HepG2 (cell line): Measurements from ENCODE around the gene CTPS2. TPM values are rescaled to one million over a fixed set of nuclear protein-coding genes. Genes with fewer than 3 reads are reported as not detected.

Experiments used
- ATAC-seq: fragments of 200-7000 bp; cut with Tn5 transposase; 3 replicates; pipeline ENCODE4 v1.9.1; 2020; ENCODE audit warnings: mild to moderate bottlenecking, moderate library complexity
- BruUV-seq: library from RNA; stranded (reverse); fragments of 400-500 nt; replicated peaks from 2 replicates; lab custom pipeline; 2021; lab: Mats Ljungman, UMichigan
- CTCF ChIA-PET: fragments of 300-600 bp; formaldehyde crosslinking; extraction: SDS; loops from one replicate; lab custom pipeline; 2021; ENCODE audit warnings: low total read pairs, inconsistent platforms, low intra/inter-chr PET ratio; lab: Yijun Ruan, JAX
- POLR2A ChIA-PET: fragments of 350-600 bp; sonication (Branson Sonifier 250); formaldehyde crosslinking; loops from one replicate; lab custom pipeline; 2020; ENCODE audit warnings: antibody characterized with exemption, inconsistent platforms; lab: Yijun Ruan, JAX
- DNase-seq: peaks from one replicate; pipeline ENCODE4 v3.0.0-alpha.2; 2015; ENCODE audit warnings: low spot score
- FAIRE-seq: peaks from 3 replicates; lab custom pipeline; 2011; peaks lifted over from hg19 to GRCh38; lab: Jason Lieb, UNC
- H2AFZ ChIP-seq: one replicate; pipeline ENCODE4 v1.6.1; 2011; ENCODE audit warnings: low read length, inconsistent platforms
- H3K27ac ChIP-seq: fragments of 300-600 bp; 3 replicates; pipeline ENCODE4 v1.8.0; 2011; ENCODE audit warnings: mixed run types, mild to moderate bottlenecking, mixed read lengths, low read length, inconsistent platforms; ENCODE audit not compliant: insufficient read depth; ENCODE audit errors: extremely low read length
- H3K27me3 ChIP-seq, 2 experiments: fragments of 200-600 bp in 1 of 2; 2 replicates in 1 of 2; 3 replicates in 1 of 2; pipeline versions ENCODE4 v1.6.0 to v1.8.0; 2011; ENCODE audit warnings: low read length in 2 of 2, mild to moderate bottlenecking in 2 of 2, moderate library complexity in 2 of 2, inconsistent platforms in 1 of 2; ENCODE audit not compliant: insufficient read depth in 2 of 2, control insufficient read depth in 1 of 2
- H3K36me3 ChIP-seq, 2 experiments: fragments of 200-600 bp in 1 of 2; replicated peaks in 1 of 2; 2 replicates in 1 of 2; 3 replicates in 1 of 2; pipeline versions ENCODE4 v1.5.1 to v1.8.0; 2011; ENCODE audit warnings: low read length in 2 of 2, inconsistent platforms in 1 of 2; ENCODE audit not compliant: insufficient read depth in 2 of 2, control insufficient read depth in 1 of 2
- H3K4me1 ChIP-seq: 2 replicates; pipeline ENCODE4 v1.5.1; 2012; ENCODE audit warnings: low read length, inconsistent platforms; ENCODE audit not compliant: insufficient read depth
- H3K4me2 ChIP-seq: 2 replicates; pipeline ENCODE4 v1.6.0; 2011; ENCODE audit warnings: low read depth, low read length, inconsistent platforms
- H3K4me3 ChIP-seq, 3 experiments: fragments of 200-600 bp in 1 of 3; sonication (generic), shearing (Covaris generic) in 1 of 3; replicated peaks in 1 of 3; 2 replicates each; pipeline ENCODE4 v1.5.1; 2011 to 2016; ENCODE audit warnings: low read length in 3 of 3, inconsistent platforms in 2 of 3, low read depth in 2 of 3, mild to moderate bottlenecking in 2 of 3, control low read depth in 1 of 3, mixed read lengths in 1 of 3; ENCODE audit not compliant: insufficient read depth in 1 of 3
- H3K79me2 ChIP-seq: one replicate; pipeline ENCODE4 v1.6.1; 2011; ENCODE audit warnings: low read length, inconsistent platforms; ENCODE audit not compliant: insufficient read depth
- H3K9ac ChIP-seq: 2 replicates; pipeline ENCODE4 v1.6.0; 2011; ENCODE audit warnings: mild to moderate bottlenecking, low read depth, low read length, inconsistent platforms; ENCODE audit not compliant: insufficient read depth
- H3K9me3 ChIP-seq: 2 replicates; pipeline ENCODE4 v1.5.1; 2012; ENCODE audit warnings: mild to moderate bottlenecking, low read length
- H4K20me1 ChIP-seq: 2 replicates; pipeline ENCODE4 v1.6.0; 2011; ENCODE audit warnings: inconsistent platforms, mild to moderate bottlenecking, low read length, moderate library complexity; ENCODE audit not compliant: insufficient read depth
- CREM ChIP-seq, 2 experiments: sonication (generic) in 1 of 2; formaldehyde crosslinking in 1 of 2; IDR thresholded peaks; 2 replicates each; pipeline versions ENCODE4 v1.4.0 to v1.6.1; 2016 to 2020; ENCODE audit warnings: antibody characterized with exemption in 1 of 2, mild to moderate bottlenecking in 1 of 2, missing genetic modification reagents in 1 of 2
- MIXL1 ChIP-seq: IDR thresholded peaks from 2 replicates; pipeline ENCODE4 v1.6.1; 2016
- SIN3A ChIP-seq: IDR thresholded peaks from 2 replicates; pipeline ENCODE4 v1.6.1; 2011; ENCODE audit warnings: low read depth, mild to moderate bottlenecking, control low read depth, low read length, borderline replicate concordance
- TMF1 ChIP-seq: sonication (generic); formaldehyde crosslinking; IDR thresholded peaks from 2 replicates; pipeline ENCODE4 v1.8.1; 2022; ENCODE audit warnings: low read depth, missing genetic modification reagents
- ZBTB26 ChIP-seq: IDR thresholded peaks from 2 replicates; pipeline ENCODE4 v1.6.1; 2016; ENCODE audit warnings: missing compliant biosample characterization, missing genetic modification reagents, borderline replicate concordance
- ZFP37 ChIP-seq: sonication (generic); formaldehyde crosslinking; IDR thresholded peaks from 2 replicates; pipeline ENCODE4 v1.4.0; 2020; ENCODE audit warnings: missing genetic modification reagents, borderline replicate concordance
- ZNF597 ChIP-seq: sonication (generic); formaldehyde crosslinking; IDR thresholded peaks from 2 replicates; pipeline ENCODE4 v1.5.0; 2020; ENCODE audit warnings: missing genetic modification reagents
- ZNF740 ChIP-seq: sonication (generic); formaldehyde crosslinking; IDR thresholded peaks from 2 replicates; pipeline ENCODE4 v1.4.0; 2020; ENCODE audit warnings: missing genetic modification reagents
- WGBS: methylation state at CpG from one replicate; pipeline ENCODE4 v1.1.6; 2017; ENCODE audit warnings: low lambda C conversion rate; 5-methylcytosine and 5-hydroxymethylcytosine counted together
- in situ Hi-C: cut with HindIII; loops from 2 replicates; pipeline ENCODE4 v1.10.0; 2017; ENCODE audit warnings: low pct_unique_long_range_greater_than_20kb; ENCODE audit not compliant: extremely low pct_ligation_motif_present
- intact Hi-C: fragments of 100-400 bp; cut with micrococcal nuclease; formaldehyde crosslinking; loops from one replicate; pipeline ENCODE4 v1.10.0; 2022; ENCODE audit not compliant: unreplicated experiment
- polyA plus RNA-seq, 8 experiments: library from polyadenylated mRNA; depleted of rRNA in 3 of 8; stranded (reverse) in 7 of 8; unstranded in 1 of 8; fragments of >200 nt; fragmentation: Illumina TruSeq in 4 of 8; extraction: Trizol in 4 of 8; gene quantifications; 2 replicates each; pipeline versions ENCODE4 v1.2.1 to v1.2.3, GENCODE V29; 2011 to 2016; ENCODE audit warnings: low read depth in 4 of 8, missing spikeins in 1 of 8, mixed read lengths in 1 of 8; ENCODE audit not compliant: insufficient read depth in 1 of 8
- total RNA-seq, 5 experiments: library from RNA; depleted of rRNA; stranded (reverse); fragments of >200 nt; fragmentation: Illumina TruSeq; extraction: Trizol; gene quantifications; 2 replicates each; pipeline ENCODE4 v1.2.3, GENCODE V29; 2016; ENCODE audit warnings: low read depth in 1 of 5

CTPS2 gene
- total and polyA plus RNA-seq, 2 of the 13 experiments (the other 11 are each of a cell fraction or from before 2014, with no cell fraction given), result 10.3 to 26.1 TPM

- Histone ChIP-seq H3K27ac (no peak overlapping the region), H4K20me1 (peaks cover 5% of the 10 kb centered on the region; the same call in 1 of the 2 replicates), H3K27me3 (no peaks in the 10 kb centered on the region), H3K4me1 (peaks cover 18% of the 10 kb centered on the region), H3K36me3 (peaks cover 0 to 13% of the 10 kb centered on the region in 2 experiments; a peak in 2 of 5 replicates), H3K9ac (no peak overlapping the region), H3K4me2 (peak overlapping the region; percentile 53), H3K79me2 (no peaks in the 10 kb centered on the region), H3K4me3 (no peak overlapping the region), H2AFZ (no peak overlapping the region), H3K9me3 (no peaks in the 10 kb centered on the region)
- 0% methylated on average over 1 of the region's 5 CpGs for WGBS
- in situ Hi-C loops (no loop called here), intact Hi-C loops (loop anchor here (1.0 kb wide), 1 partner anchor 25 kb away; no protein-coding TSS in a partner anchor)
- CTCF ChIA-PET, result no interaction called here
- DNase-seq (no peak), ATAC-seq (peak; percentile 74), FAIRE-seq (no peak)
- POLR2A ChIA-PET, result interaction anchor here (2.0 to 4.9 kb wide), 3 partner anchors 25 to 33 kb away, joined by 6 to 28 read pairs (median 22); partner anchors contain the start of genes CTPS2 and SYAP1
- BruUV-seq, result no TSS peak
- TF ChIP-seq ZFP37 (CRISPR knock-in tag), result no peak
- no peak for TF ChIP-seq TMF1 (CRISPR knock-in tag)
- no peak for TF ChIP-seq ZBTB26 (CRISPR knock-in tag)
- no peak for TF ChIP-seq ZNF740 (CRISPR knock-in tag)
- TF ChIP-seq SIN3A, result no peak
- no peak for TF ChIP-seq ZNF597 (CRISPR knock-in tag)
- no peak for TF ChIP-seq MIXL1
- TF ChIP-seq CREM (IDR thresholded peaks at IDR 0.05), result no peak
- TF ChIP-seq CREM (CRISPR knock-in tag; IDR thresholded peaks at IDR 0.05), result no peak
Observed at GRCh38 chrX:16745102-16745501, 32.6 kb upstream of the CTPS2 start.
